MM.1S (cell line): Measurements from ENCODE around the gene CKM.

Source experiments
- EZH2 ChIP-seq: fragments of 300-600 bp; sonication (generic); optimal IDR thresholded peaks from 2 replicates; pipeline ENCODE3; 2017; ENCODE audit warnings: low read depth, mild to moderate bottlenecking, antibody characterized with exemption, low read length, mixed read lengths
- TF ChIP-seq, protein P1 (sequence below): fragments of 300-600 bp; sonication (generic); IDR thresholded peaks from 2 replicates; pipeline ENCODE4 v1.5.1; 2016; ENCODE audit warnings: antibody characterized with exemption, low read length, mixed read lengths

GRCh38 chr19:45315304-45315703, 7.4 kb downstream of the CKM start:
- TF ChIP-seq, protein P1, sequence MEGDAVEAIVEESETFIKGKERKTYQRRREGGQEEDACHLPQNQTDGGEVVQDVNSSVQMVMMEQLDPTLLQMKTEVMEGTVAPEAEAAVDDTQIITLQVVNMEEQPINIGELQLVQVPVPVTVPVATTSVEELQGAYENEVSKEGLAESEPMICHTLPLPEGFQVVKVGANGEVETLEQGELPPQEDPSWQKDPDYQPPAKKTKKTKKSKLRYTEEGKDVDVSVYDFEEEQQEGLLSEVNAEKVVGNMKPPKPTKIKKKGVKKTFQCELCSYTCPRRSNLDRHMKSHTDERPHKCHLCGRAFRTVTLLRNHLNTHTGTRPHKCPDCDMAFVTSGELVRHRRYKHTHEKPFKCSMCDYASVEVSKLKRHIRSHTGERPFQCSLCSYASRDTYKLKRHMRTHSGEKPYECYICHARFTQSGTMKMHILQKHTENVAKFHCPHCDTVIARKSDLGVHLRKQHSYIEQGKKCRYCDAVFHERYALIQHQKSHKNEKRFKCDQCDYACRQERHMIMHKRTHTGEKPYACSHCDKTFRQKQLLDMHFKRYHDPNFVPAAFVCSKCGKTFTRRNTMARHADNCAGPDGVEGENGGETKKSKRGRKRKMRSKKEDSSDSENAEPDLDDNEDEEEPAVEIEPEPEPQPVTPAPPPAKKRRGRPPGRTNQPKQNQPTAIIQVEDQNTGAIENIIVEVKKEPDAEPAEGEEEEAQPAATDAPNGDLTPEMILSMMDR = no peak
- TF ChIP-seq EZH2 = no peak
